Neural cell (in vitro differentiated cells): ENCODE data around the gene PNCK.

ENCODE experiments used
- EP300 ChIP-seq: fragments of 450-650 bp; conservative IDR thresholded peaks from 2 replicates; pipeline ENCODE4 v1.6.1; 2014; ENCODE audit warnings: antibody characterized with exemption, mild to moderate bottlenecking, moderate library complexity; ENCODE audit not compliant: poor library complexity, severe bottlenecking
- EZH2 ChIP-seq: fragments of 200-600, 300-800 bp; shearing (Covaris generic), sonication (generic); IDR thresholded peaks from 2 replicates; pipeline ENCODE4 v1.6.1; 2014; ENCODE audit warnings: antibody characterized with exemption, low read length, borderline replicate concordance, mild to moderate bottlenecking; ENCODE audit not compliant: insufficient read depth, poor library complexity, severe bottlenecking
- MXI1 ChIP-seq: fragments of 450-650 bp; conservative IDR thresholded peaks from 2 replicates; pipeline ENCODE4 v1.6.1; 2014; ENCODE audit warnings: antibody characterized with exemption, mild to moderate bottlenecking; ENCODE audit not compliant: poor library complexity, severe bottlenecking
- POLR2AphosphoS5 ChIP-seq: IDR thresholded peaks from 2 replicates; pipeline ENCODE4 v1.6.1; 2012
- RAD21 ChIP-seq: fragments of 450-650 bp; conservative IDR thresholded peaks from 2 replicates; pipeline ENCODE4 v1.6.1; 2014; ENCODE audit warnings: antibody characterized with exemption, mild to moderate bottlenecking, moderate library complexity
- SMC3 ChIP-seq: fragments of 450-650 bp; conservative IDR thresholded peaks from 2 replicates; pipeline ENCODE4 v1.6.1; 2014; ENCODE audit warnings: antibody characterized with exemption, mild to moderate bottlenecking, moderate library complexity; ENCODE audit not compliant: poor library complexity
- TAF1 ChIP-seq: IDR thresholded peaks from 2 replicates; pipeline ENCODE4 v1.6.1; 2012; ENCODE audit warnings: low read depth
- TF ChIP-seq, protein P1 (sequence below): fragments of 450-650 bp; IDR thresholded peaks from 2 replicates; pipeline ENCODE4 v1.5.1; 2014; ENCODE audit warnings: antibody characterized with exemption, mild to moderate bottlenecking, moderate library complexity; ENCODE audit not compliant: poor library complexity, severe bottlenecking
- TF ChIP-seq, protein P2 (sequence below): IDR thresholded peaks from 2 replicates; pipeline ENCODE4 v1.6.1; 2012; ENCODE audit warnings: borderline replicate concordance

GRCh38 chrX:153700967-153701366 is 27.4 kb upstream of the PNCK start:
- no peak for TF ChIP-seq EZH2
- TF ChIP-seq, protein P1, sequence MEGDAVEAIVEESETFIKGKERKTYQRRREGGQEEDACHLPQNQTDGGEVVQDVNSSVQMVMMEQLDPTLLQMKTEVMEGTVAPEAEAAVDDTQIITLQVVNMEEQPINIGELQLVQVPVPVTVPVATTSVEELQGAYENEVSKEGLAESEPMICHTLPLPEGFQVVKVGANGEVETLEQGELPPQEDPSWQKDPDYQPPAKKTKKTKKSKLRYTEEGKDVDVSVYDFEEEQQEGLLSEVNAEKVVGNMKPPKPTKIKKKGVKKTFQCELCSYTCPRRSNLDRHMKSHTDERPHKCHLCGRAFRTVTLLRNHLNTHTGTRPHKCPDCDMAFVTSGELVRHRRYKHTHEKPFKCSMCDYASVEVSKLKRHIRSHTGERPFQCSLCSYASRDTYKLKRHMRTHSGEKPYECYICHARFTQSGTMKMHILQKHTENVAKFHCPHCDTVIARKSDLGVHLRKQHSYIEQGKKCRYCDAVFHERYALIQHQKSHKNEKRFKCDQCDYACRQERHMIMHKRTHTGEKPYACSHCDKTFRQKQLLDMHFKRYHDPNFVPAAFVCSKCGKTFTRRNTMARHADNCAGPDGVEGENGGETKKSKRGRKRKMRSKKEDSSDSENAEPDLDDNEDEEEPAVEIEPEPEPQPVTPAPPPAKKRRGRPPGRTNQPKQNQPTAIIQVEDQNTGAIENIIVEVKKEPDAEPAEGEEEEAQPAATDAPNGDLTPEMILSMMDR = no peak
- TF ChIP-seq EP300 = no peak
- TF ChIP-seq RAD21 = no peak
- TF ChIP-seq POLR2AphosphoS5 = no peak
- TF ChIP-seq TAF1 = no peak
- TF ChIP-seq MXI1 = no peak
- TF ChIP-seq SMC3 = no peak
- TF ChIP-seq, protein P2, sequence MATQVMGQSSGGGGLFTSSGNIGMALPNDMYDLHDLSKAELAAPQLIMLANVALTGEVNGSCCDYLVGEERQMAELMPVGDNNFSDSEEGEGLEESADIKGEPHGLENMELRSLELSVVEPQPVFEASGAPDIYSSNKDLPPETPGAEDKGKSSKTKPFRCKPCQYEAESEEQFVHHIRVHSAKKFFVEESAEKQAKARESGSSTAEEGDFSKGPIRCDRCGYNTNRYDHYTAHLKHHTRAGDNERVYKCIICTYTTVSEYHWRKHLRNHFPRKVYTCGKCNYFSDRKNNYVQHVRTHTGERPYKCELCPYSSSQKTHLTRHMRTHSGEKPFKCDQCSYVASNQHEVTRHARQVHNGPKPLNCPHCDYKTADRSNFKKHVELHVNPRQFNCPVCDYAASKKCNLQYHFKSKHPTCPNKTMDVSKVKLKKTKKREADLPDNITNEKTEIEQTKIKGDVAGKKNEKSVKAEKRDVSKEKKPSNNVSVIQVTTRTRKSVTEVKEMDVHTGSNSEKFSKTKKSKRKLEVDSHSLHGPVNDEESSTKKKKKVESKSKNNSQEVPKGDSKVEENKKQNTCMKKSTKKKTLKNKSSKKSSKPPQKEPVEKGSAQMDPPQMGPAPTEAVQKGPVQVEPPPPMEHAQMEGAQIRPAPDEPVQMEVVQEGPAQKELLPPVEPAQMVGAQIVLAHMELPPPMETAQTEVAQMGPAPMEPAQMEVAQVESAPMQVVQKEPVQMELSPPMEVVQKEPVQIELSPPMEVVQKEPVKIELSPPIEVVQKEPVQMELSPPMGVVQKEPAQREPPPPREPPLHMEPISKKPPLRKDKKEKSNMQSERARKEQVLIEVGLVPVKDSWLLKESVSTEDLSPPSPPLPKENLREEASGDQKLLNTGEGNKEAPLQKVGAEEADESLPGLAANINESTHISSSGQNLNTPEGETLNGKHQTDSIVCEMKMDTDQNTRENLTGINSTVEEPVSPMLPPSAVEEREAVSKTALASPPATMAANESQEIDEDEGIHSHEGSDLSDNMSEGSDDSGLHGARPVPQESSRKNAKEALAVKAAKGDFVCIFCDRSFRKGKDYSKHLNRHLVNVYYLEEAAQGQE = no peak
